Measurements from ENCODE around the gene KIF17. TPM values are rescaled to one million over a fixed set of nuclear protein-coding genes. Genes with fewer than 3 reads are reported as not detected.

The KIF17 gene
- total and polyA plus RNA-seq, 2 of the 8 experiments (the other 6 are each of a cell fraction or from before 2014, with no cell fraction given), result 6.9 to 10.4 TPM

- no peak for TF ChIP-seq KDM5A (IDR thresholded peaks at IDR 0.05; ENCODE audit: low read length)
- no peak for TF ChIP-seq CBX8 (IDR thresholded peaks at IDR 0.05; ENCODE audit: borderline replicate concordance, low read depth, low read length)
- no peak for TF ChIP-seq JUND (IDR thresholded peaks at IDR 0.05; ENCODE audit: low read length)
- TF ChIP-seq CTCF (IDR thresholded peaks at IDR 0.05; ENCODE audit: control extremely low read depth in 1 of 3, insufficient read depth in 1 of 3, low read depth in 1 of 3, low read length in 3 of 3), result no peak
- no peak for TF ChIP-seq KDM4A (IDR thresholded peaks at IDR 0.05; ENCODE audit: low read depth, low read length, severe bottlenecking)
- no peak for TF ChIP-seq NANOG (IDR thresholded peaks at IDR 0.05; ENCODE audit: insufficient read depth, low read depth, low read length, poor library complexity, severe bottlenecking)
- no peak for TF ChIP-seq CEBPB (IDR thresholded peaks at IDR 0.05; ENCODE audit: low read depth, low read length)
These were observed 57.4 kb downstream of the KIF17 start (continued) for GRCh38 chr1:20660363-20660762.
